Neural progenitor cell (in vitro differentiated cells): ENCODE measurements around the gene RNF175. TPM values are rescaled to one million over a fixed set of nuclear protein-coding genes. Genes with fewer than 3 reads are reported as not detected.
"Not testable (repeated sequence)": the region's sequence is repeated elsewhere in the genome, so short reads cannot be mapped to it uniquely, and the experiment has no call there.

Source experiments
- DNase-seq: peaks from one replicate; pipeline ENCODE4 v3.0.0-alpha.2; 2016; ENCODE audit warnings: low spot score
- H2AFZ ChIP-seq: fragments of 200-600 bp; sonication (generic); replicated peaks from 2 replicates; pipeline ENCODE4 v1.6.1; 2016; ENCODE audit warnings: antibody characterized with exemption
- H3F3A ChIP-seq: fragments of 200-600 bp; sonication (generic); 2 replicates; pipeline ENCODE4 v1.6.1; 2016; ENCODE audit warnings: antibody characterized with exemption, low read depth
- H3K27ac ChIP-seq: fragments of 200-600 bp; sonication (generic); 2 replicates; pipeline ENCODE4 v1.5.1; 2016; ENCODE audit warnings: mild to moderate bottlenecking
- H3K27me3 ChIP-seq: fragments of 200-600 bp; sonication (generic); 2 replicates; pipeline ENCODE4 v1.6.1; 2016; ENCODE audit warnings: mild to moderate bottlenecking, moderate library complexity
- H3K36me3 ChIP-seq: fragments of 200-600 bp; sonication (generic); 2 replicates; pipeline ENCODE4 v1.5.1; 2016
- H3K4me1 ChIP-seq: fragments of 200-600 bp; sonication (generic); 2 replicates; pipeline ENCODE4 v1.6.1; 2016; ENCODE audit warnings: mixed run types
- H3K4me2 ChIP-seq: fragments of 200-600 bp; sonication (generic); 2 replicates; pipeline ENCODE4 v1.6.1; 2016
- H3K4me3 ChIP-seq: fragments of 200-600 bp; sonication (generic); 2 replicates; pipeline ENCODE4 v1.5.1; 2016
- H3K79me2 ChIP-seq: fragments of 200-600 bp; sonication (generic); 2 replicates; pipeline ENCODE4 v1.6.1; 2016; ENCODE audit warnings: low read depth
- H3K9ac ChIP-seq: fragments of 200-600 bp; sonication (generic); 2 replicates; pipeline ENCODE4 v1.6.1; 2016
- H3K9me3 ChIP-seq: fragments of 200-600 bp; sonication (generic); 2 replicates; pipeline ENCODE4 v1.5.1; 2016; ENCODE audit warnings: low read depth
- H4K20me1 ChIP-seq: fragments of 200-600 bp; sonication (generic); 2 replicates; pipeline ENCODE4 v1.6.1; 2016; ENCODE audit warnings: low read depth
- H3K27ac Mint-ChIP-seq: 3 replicates; pipeline ENCODE4 v1.8.0; 2021; ENCODE audit warnings: mixed read lengths
- H3K27me3 Mint-ChIP-seq: 2 replicates; pipeline ENCODE4 v1.8.0; 2022; ENCODE audit warnings: low read depth, mild to moderate bottlenecking, inconsistent platforms, moderate library complexity, mixed read lengths; ENCODE audit not compliant: insufficient read depth
- H3K36me3 Mint-ChIP-seq: 3 replicates; pipeline ENCODE4 v1.8.0; 2021; ENCODE audit warnings: mixed read lengths
- H3K4me1 Mint-ChIP-seq: 3 replicates; pipeline ENCODE4 v1.8.0; 2021; ENCODE audit warnings: mixed read lengths
- H3K4me3 Mint-ChIP-seq: 3 replicates; pipeline ENCODE4 v1.8.0; 2021; ENCODE audit warnings: mild to moderate bottlenecking, moderate library complexity, mixed read lengths
- H3K9me3 Mint-ChIP-seq: 3 replicates; pipeline ENCODE4 v1.8.0; 2020; ENCODE audit warnings: mixed read lengths
- CTCF ChIP-seq: fragments of 200-600 bp; sonication (generic); IDR thresholded peaks from 2 replicates; pipeline ENCODE4 v1.5.1; 2017; ENCODE audit warnings: antibody characterized with exemption, mild to moderate bottlenecking
- EZH2 ChIP-seq: fragments of 200-600 bp; sonication (generic); IDR thresholded peaks from 2 replicates; pipeline ENCODE4 v1.6.1; 2017; ENCODE audit warnings: antibody characterized with exemption, mild to moderate bottlenecking, moderate library complexity
- EZH2phosphoT487 ChIP-seq: fragments of 200-600 bp; sonication (generic); IDR thresholded peaks from 2 replicates; pipeline ENCODE4 v1.6.1; 2017; ENCODE audit warnings: antibody characterized with exemption
- total RNA-seq: library from RNA; depleted of rRNA; stranded (reverse); fragments of >200 nt; gene quantifications from 2 replicates; pipeline ENCODE4 v1.2.3, GENCODE V29; 2015; ENCODE audit warnings: low replicate concordance

Gene RNF175
- total RNA-seq, 1 donor from 2014 or later: 34.6 TPM

DNA sequence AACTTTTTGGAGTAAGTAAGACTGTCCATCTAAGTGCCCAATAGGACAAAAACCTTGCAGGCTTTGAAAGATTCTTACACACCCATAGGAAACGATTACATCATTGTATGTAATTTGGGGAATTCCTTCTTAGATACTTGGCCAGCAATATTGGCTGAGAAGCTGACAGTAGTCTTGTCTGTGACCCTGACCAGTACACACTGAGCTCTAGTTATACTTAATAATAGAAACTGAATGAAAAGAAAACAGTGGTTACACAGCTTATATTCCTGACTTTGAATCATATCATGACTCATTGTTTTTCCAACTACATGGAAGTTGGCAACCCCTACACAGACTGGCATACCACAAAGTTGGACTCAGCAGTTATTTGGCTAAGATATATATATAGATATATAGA is 82.8 kb downstream of the RNF175 start:
- no peaks in the 10 kb centered on the region for H4K20me1 ChIP-seq
- Mint-ChIP-seq H3K9me3 (peaks cover 22% of the 10 kb centered on the region), H3K27ac (no peak overlapping the region), H3K4me1 (no peaks in the 10 kb centered on the region), H3K27me3 (peaks cover 12% of the 10 kb centered on the region), H3K36me3 (no peaks in the 10 kb centered on the region), H3K4me3 (no peak overlapping the region)
- peaks cover 19% of the 10 kb centered on the region for H3K27me3 ChIP-seq
- no peak overlapping the region for H3K4me2 ChIP-seq
- no peaks in the 10 kb centered on the region for H3K79me2 ChIP-seq
- H3F3A ChIP-seq: no peaks in the 10 kb centered on the region
- DNase-seq: no peak
- H3K9me3 ChIP-seq: no peaks in the 10 kb centered on the region
- H3K4me3 ChIP-seq: no peak overlapping the region
- H3K27ac ChIP-seq: no peak overlapping the region
- H3K4me1 ChIP-seq: no peaks in the 10 kb centered on the region
- no peak overlapping the region for H2AFZ ChIP-seq
- H3K36me3 ChIP-seq: no peaks in the 10 kb centered on the region
- H3K9ac ChIP-seq: no peak overlapping the region
- TF ChIP-seq EZH2 (no peak), EZH2phosphoT487 (no peak), CTCF (no peak)

DNA sequence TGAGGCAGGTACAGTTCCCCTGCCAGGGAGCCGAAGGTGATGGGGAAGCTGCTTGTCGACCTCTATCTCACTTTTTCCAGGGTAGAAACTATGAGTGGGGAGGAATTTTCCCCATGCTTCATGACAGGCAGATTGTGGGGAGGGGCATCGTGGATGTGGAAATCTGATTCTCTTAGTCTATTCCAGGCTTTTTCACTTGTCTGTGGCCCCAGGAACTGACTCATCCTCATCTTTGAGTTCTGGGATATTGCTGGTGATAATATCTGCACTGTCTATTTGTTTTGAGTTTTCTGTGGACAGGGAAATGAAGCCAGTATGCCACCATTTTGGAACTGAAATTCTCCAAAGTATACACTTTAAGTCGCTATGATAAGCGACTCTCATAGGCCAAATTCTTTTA is 83.3 kb downstream of the RNF175 start:
- H2AFZ ChIP-seq: no peak overlapping the region
- H3K27ac ChIP-seq: no peak overlapping the region
- Mint-ChIP-seq H3K4me1 (no peaks in the 10 kb centered on the region), H3K4me3 (no peak overlapping the region), H3K27me3 (peaks cover 7% of the 10 kb centered on the region), H3K9me3 (peaks cover 22% of the 10 kb centered on the region), H3K27ac (no peak overlapping the region), H3K36me3 (no peaks in the 10 kb centered on the region)
- no peak overlapping the region for H3K9ac ChIP-seq
- no peaks in the 10 kb centered on the region for H3K79me2 ChIP-seq
- no peaks in the 10 kb centered on the region for H3F3A ChIP-seq
- H3K36me3 ChIP-seq: no peaks in the 10 kb centered on the region
- TF ChIP-seq EZH2phosphoT487 (no peak), CTCF (no peak), EZH2 (no peak)
- H3K27me3 ChIP-seq: peaks cover 14% of the 10 kb centered on the region
- no peak for DNase-seq
- H3K4me1 ChIP-seq: no peaks in the 10 kb centered on the region
- H4K20me1 ChIP-seq: no peaks in the 10 kb centered on the region
- H3K4me3 ChIP-seq: no peak overlapping the region
- no peak overlapping the region for H3K4me2 ChIP-seq
- H3K9me3 ChIP-seq: no peaks in the 10 kb centered on the region

DNA sequence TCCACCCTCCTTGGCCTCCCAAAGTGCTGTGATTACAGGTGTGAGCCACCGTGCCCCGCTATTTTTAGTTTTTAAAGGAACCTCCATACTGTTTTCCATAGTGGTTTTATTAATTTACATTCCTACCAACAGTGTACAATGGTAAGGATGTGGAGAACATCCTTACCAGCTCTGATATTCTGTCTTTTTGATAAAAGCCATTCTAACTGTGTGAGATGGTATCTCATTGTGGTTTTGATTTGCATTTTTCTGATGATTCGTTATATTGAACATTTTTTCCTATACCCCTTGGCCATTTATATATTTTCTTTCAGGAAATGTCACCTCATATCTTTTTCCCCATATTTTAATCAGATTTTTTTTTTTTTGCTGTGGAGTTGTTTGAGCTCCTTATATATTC is 90.0 kb downstream of the RNF175 start:
- no peaks in the 10 kb centered on the region for H4K20me1 ChIP-seq
- no peaks in the 10 kb centered on the region for H3K36me3 ChIP-seq
- no peaks in the 10 kb centered on the region for H3F3A ChIP-seq
- H3K79me2 ChIP-seq: no peaks in the 10 kb centered on the region
- no peak overlapping the region for H3K4me3 ChIP-seq
- no peak for DNase-seq
- H3K4me1 Mint-ChIP-seq: no peaks in the 10 kb centered on the region
- peaks cover 7% of the 10 kb centered on the region for H3K27me3 Mint-ChIP-seq
- no peak overlapping the region for H3K9ac ChIP-seq
- no peak overlapping the region for H3K27ac ChIP-seq
- H2AFZ ChIP-seq: no peak overlapping the region
- no peak overlapping the region for H3K4me3 Mint-ChIP-seq
- TF ChIP-seq CTCF: no peak
- TF ChIP-seq EZH2: no peak
- TF ChIP-seq EZH2phosphoT487: no peak
- H3K4me1 ChIP-seq: no peaks in the 10 kb centered on the region
- no peak overlapping the region for H3K4me2 ChIP-seq
- H3K9me3 Mint-ChIP-seq: peaks cover 13% of the 10 kb centered on the region
- H3K27me3 ChIP-seq: no peaks in the 10 kb centered on the region
- no peaks in the 10 kb centered on the region for H3K9me3 ChIP-seq
- no peaks in the 10 kb centered on the region for H3K36me3 Mint-ChIP-seq
- H3K27ac Mint-ChIP-seq: no peak overlapping the region

- no peaks in the 10 kb centered on the region for H3K4me1 Mint-ChIP-seq
- TF ChIP-seq EZH2phosphoT487 (no peak), CTCF (no peak), EZH2 (no peak)
- no peak for DNase-seq
- no peak overlapping the region for H3K27ac Mint-ChIP-seq
- H3K27me3 Mint-ChIP-seq: peaks cover 7% of the 10 kb centered on the region
- Histone ChIP-seq H3K36me3 (no peaks in the 10 kb centered on the region), H3K79me2 (no peaks in the 10 kb centered on the region), H3K4me3 (no peak overlapping the region), H4K20me1 (no peaks in the 10 kb centered on the region), H2AFZ (no peak overlapping the region), H3F3A (no peaks in the 10 kb centered on the region), H3K4me1 (no peaks in the 10 kb centered on the region), H3K27ac (no peak overlapping the region), H3K4me2 (no peak overlapping the region), H3K9me3 (no peaks in the 10 kb centered on the region), H3K9ac (no peak overlapping the region), H3K27me3 (no peaks in the 10 kb centered on the region)
- H3K4me3 Mint-ChIP-seq: no peak overlapping the region
- peaks cover 11% of the 10 kb centered on the region for H3K9me3 Mint-ChIP-seq
- H3K36me3 Mint-ChIP-seq: no peaks in the 10 kb centered on the region
Measured at GRCh38 chr4:153668647-153669046, 91.2 kb downstream of the RNF175 start.

- H3K36me3 Mint-ChIP-seq: not testable (repeated sequence)
Measured at GRCh38 chr4:153666505-153666904, 93.3 kb downstream of the RNF175 start.

More at GRCh38 chr4:153666505-153666904, 93.3 kb downstream of the RNF175 start:
- Mint-ChIP-seq H3K9me3 (peaks cover 17% of the 10 kb centered on the region), H3K27me3 (peaks cover 14% of the 10 kb centered on the region)
- not testable (repeated sequence) for H3K36me3 ChIP-seq, H3K4me3 ChIP-seq, H3F3A ChIP-seq, H3K27me3 ChIP-seq, H3K4me3 Mint-ChIP-seq, H3K9me3 ChIP-seq, DNase-seq, H3K27ac ChIP-seq, H4K20me1 ChIP-seq, H3K9ac ChIP-seq, H2AFZ ChIP-seq, H3K4me1 ChIP-seq, H3K4me1 Mint-ChIP-seq, H3K4me2 ChIP-seq, H3K27ac Mint-ChIP-seq, H3K79me2 ChIP-seq
